HepG2 (cell line): ENCODE measurements around the gene ATP2B2. TPM values are rescaled to one million over a fixed set of nuclear protein-coding genes. Genes with fewer than 3 reads are reported as not detected.

ENCODE experiments used
- ATAC-seq: fragments of 200-7000 bp; cut with Tn5 transposase; 3 replicates; pipeline ENCODE4 v1.9.1; 2020; ENCODE audit warnings: mild to moderate bottlenecking, moderate library complexity
- BruUV-seq: library from RNA; stranded (reverse); fragments of 400-500 nt; replicated peaks from 2 replicates; lab custom pipeline; 2021; lab: Mats Ljungman, UMichigan
- CTCF ChIA-PET: fragments of 300-600 bp; formaldehyde crosslinking; extraction: SDS; loops from one replicate; lab custom pipeline; 2021; ENCODE audit warnings: low total read pairs, inconsistent platforms, low intra/inter-chr PET ratio; lab: Yijun Ruan, JAX
- POLR2A ChIA-PET: fragments of 350-600 bp; sonication (Branson Sonifier 250); formaldehyde crosslinking; loops from one replicate; lab custom pipeline; 2020; ENCODE audit warnings: antibody characterized with exemption, inconsistent platforms; lab: Yijun Ruan, JAX
- DNase-seq: peaks from one replicate; pipeline ENCODE4 v3.0.0-alpha.2; 2015; ENCODE audit warnings: low spot score
- FAIRE-seq: peaks from 3 replicates; lab custom pipeline; 2011; peaks lifted over from hg19 to GRCh38; lab: Jason Lieb, UNC
- H2AFZ ChIP-seq: one replicate; pipeline ENCODE4 v1.6.1; 2011; ENCODE audit warnings: low read length, inconsistent platforms
- H3K27ac ChIP-seq: fragments of 300-600 bp; 3 replicates; pipeline ENCODE4 v1.8.0; 2011; ENCODE audit warnings: mixed run types, mild to moderate bottlenecking, mixed read lengths, low read length, inconsistent platforms; ENCODE audit not compliant: insufficient read depth; ENCODE audit errors: extremely low read length
- H3K27me3 ChIP-seq, 2 experiments: fragments of 200-600 bp in 1 of 2; 2 replicates in 1 of 2; 3 replicates in 1 of 2; pipeline versions ENCODE4 v1.6.0 to v1.8.0; 2011; ENCODE audit warnings: low read length in 2 of 2, mild to moderate bottlenecking in 2 of 2, moderate library complexity in 2 of 2, inconsistent platforms in 1 of 2; ENCODE audit not compliant: insufficient read depth in 2 of 2, control insufficient read depth in 1 of 2
- H3K36me3 ChIP-seq, 2 experiments: fragments of 200-600 bp in 1 of 2; replicated peaks in 1 of 2; 2 replicates in 1 of 2; 3 replicates in 1 of 2; pipeline versions ENCODE4 v1.5.1 to v1.8.0; 2011; ENCODE audit warnings: low read length in 2 of 2, inconsistent platforms in 1 of 2; ENCODE audit not compliant: insufficient read depth in 2 of 2, control insufficient read depth in 1 of 2
- H3K4me1 ChIP-seq: 2 replicates; pipeline ENCODE4 v1.5.1; 2012; ENCODE audit warnings: low read length, inconsistent platforms; ENCODE audit not compliant: insufficient read depth
- H3K4me2 ChIP-seq: 2 replicates; pipeline ENCODE4 v1.6.0; 2011; ENCODE audit warnings: low read depth, low read length, inconsistent platforms
- H3K4me3 ChIP-seq, 3 experiments: fragments of 200-600 bp in 1 of 3; sonication (generic), shearing (Covaris generic) in 1 of 3; replicated peaks in 1 of 3; 2 replicates each; pipeline ENCODE4 v1.5.1; 2011 to 2016; ENCODE audit warnings: low read length in 3 of 3, inconsistent platforms in 2 of 3, low read depth in 2 of 3, mild to moderate bottlenecking in 2 of 3, control low read depth in 1 of 3, mixed read lengths in 1 of 3; ENCODE audit not compliant: insufficient read depth in 1 of 3
- H3K79me2 ChIP-seq: one replicate; pipeline ENCODE4 v1.6.1; 2011; ENCODE audit warnings: low read length, inconsistent platforms; ENCODE audit not compliant: insufficient read depth
- H3K9ac ChIP-seq: 2 replicates; pipeline ENCODE4 v1.6.0; 2011; ENCODE audit warnings: mild to moderate bottlenecking, low read depth, low read length, inconsistent platforms; ENCODE audit not compliant: insufficient read depth
- H3K9me3 ChIP-seq: 2 replicates; pipeline ENCODE4 v1.5.1; 2012; ENCODE audit warnings: mild to moderate bottlenecking, low read length
- H4K20me1 ChIP-seq: 2 replicates; pipeline ENCODE4 v1.6.0; 2011; ENCODE audit warnings: inconsistent platforms, mild to moderate bottlenecking, low read length, moderate library complexity; ENCODE audit not compliant: insufficient read depth
- CHD2 ChIP-seq: IDR thresholded peaks from 2 replicates; pipeline ENCODE4 v1.6.1; 2011; ENCODE audit warnings: low read depth, low read length, improper control_type of control experiment
- CREB1 ChIP-seq, 2 experiments: fragments of 450-650 bp in 1 of 2; IDR thresholded peaks; 2 replicates each; pipeline ENCODE4 v1.6.1; 2016 to 2017; ENCODE audit warnings: control low read depth in 1 of 2, mild to moderate bottlenecking in 1 of 2, missing compliant biosample characterization in 1 of 2, missing genetic modification characterization in 1 of 2
- EP300 ChIP-seq, 3 experiments: sonication (generic) in 1 of 3; formaldehyde crosslinking in 1 of 3; IDR thresholded peaks; 2 replicates each; pipeline versions ENCODE4 v1.5.1 to v1.6.1; 2011 to 2020; ENCODE audit warnings: low read depth in 2 of 3, low read length in 2 of 3, borderline replicate concordance in 1 of 3, improper control_type of control experiment in 1 of 3, mild to moderate bottlenecking in 1 of 3, missing genetic modification reagents in 1 of 3, moderate library complexity in 1 of 3
- FOSL2 ChIP-seq: sonication (generic); formaldehyde crosslinking; IDR thresholded peaks from 2 replicates; pipeline ENCODE4 v1.4.0; 2020; ENCODE audit warnings: missing genetic modification reagents
- POLR2G ChIP-seq: fragments of 200-400 bp; formaldehyde crosslinking; IDR thresholded peaks from 2 replicates; pipeline ENCODE4 v1.6.1; 2018; ENCODE audit warnings: mild to moderate bottlenecking, low read depth, low read length, moderate library complexity
- RBM22 ChIP-seq: fragments of 200-400 bp; formaldehyde crosslinking; optimal IDR thresholded peaks from 2 replicates; pipeline ENCODE3; 2017; ENCODE audit warnings: mild to moderate bottlenecking, low read length, moderate library complexity
- SAP130 ChIP-seq: IDR thresholded peaks from 2 replicates; pipeline ENCODE4 v1.6.1; 2016; ENCODE audit warnings: low read depth
- STAG1 ChIP-seq: sonication (generic); formaldehyde crosslinking; IDR thresholded peaks from 2 replicates; pipeline ENCODE4 v1.4.0; 2020; ENCODE audit warnings: missing genetic modification reagents
- WGBS: methylation state at CpG from one replicate; pipeline ENCODE4 v1.1.6; 2017; ENCODE audit warnings: low lambda C conversion rate; 5-methylcytosine and 5-hydroxymethylcytosine counted together
- in situ Hi-C: cut with HindIII; loops from 2 replicates; pipeline ENCODE4 v1.10.0; 2017; ENCODE audit warnings: low pct_unique_long_range_greater_than_20kb; ENCODE audit not compliant: extremely low pct_ligation_motif_present
- intact Hi-C: fragments of 100-400 bp; cut with micrococcal nuclease; formaldehyde crosslinking; loops from one replicate; pipeline ENCODE4 v1.10.0; 2022; ENCODE audit not compliant: unreplicated experiment
- polyA plus RNA-seq, 8 experiments: library from polyadenylated mRNA; depleted of rRNA in 3 of 8; stranded (reverse) in 7 of 8; unstranded in 1 of 8; fragments of >200 nt; fragmentation: Illumina TruSeq in 4 of 8; extraction: Trizol in 4 of 8; gene quantifications; 2 replicates each; pipeline versions ENCODE4 v1.2.1 to v1.2.3, GENCODE V29; 2011 to 2016; ENCODE audit warnings: low read depth in 4 of 8, missing spikeins in 1 of 8, mixed read lengths in 1 of 8; ENCODE audit not compliant: insufficient read depth in 1 of 8
- total RNA-seq, 5 experiments: library from RNA; depleted of rRNA; stranded (reverse); fragments of >200 nt; fragmentation: Illumina TruSeq; extraction: Trizol; gene quantifications; 2 replicates each; pipeline ENCODE4 v1.2.3, GENCODE V29; 2016; ENCODE audit warnings: low read depth in 1 of 5
- TF ChIP-seq, protein P1 (sequence below): sonication (generic); formaldehyde crosslinking; IDR thresholded peaks from 2 replicates; pipeline ENCODE4 v1.8.0; 2023; ENCODE audit warnings: mild to moderate bottlenecking, missing genetic modification reagents
- TF ChIP-seq, protein P2 (sequence below): sonication (generic); formaldehyde crosslinking; IDR thresholded peaks from 2 replicates; pipeline ENCODE4 v1.5.0; 2020; ENCODE audit warnings: mild to moderate bottlenecking, missing genetic modification reagents, moderate library complexity
- TF ChIP-seq, protein P3 (sequence below), 2 experiments: sonication (generic) in 1 of 2; formaldehyde crosslinking in 1 of 2; IDR thresholded peaks; 2 replicates each; pipeline versions ENCODE4 v1.4.0 to v1.6.1; 2018 to 2020; ENCODE audit warnings: missing genetic modification reagents in 2 of 2, borderline replicate concordance in 1 of 2, low read depth in 1 of 2, mild to moderate bottlenecking in 1 of 2, missing biosample characterization in 1 of 2

Gene ATP2B2
- total and polyA plus RNA-seq, 2 of the 13 experiments (the other 11 are each of a cell fraction or from before 2014, with no cell fraction given): 1.5 to 2.3 TPM

DNA sequence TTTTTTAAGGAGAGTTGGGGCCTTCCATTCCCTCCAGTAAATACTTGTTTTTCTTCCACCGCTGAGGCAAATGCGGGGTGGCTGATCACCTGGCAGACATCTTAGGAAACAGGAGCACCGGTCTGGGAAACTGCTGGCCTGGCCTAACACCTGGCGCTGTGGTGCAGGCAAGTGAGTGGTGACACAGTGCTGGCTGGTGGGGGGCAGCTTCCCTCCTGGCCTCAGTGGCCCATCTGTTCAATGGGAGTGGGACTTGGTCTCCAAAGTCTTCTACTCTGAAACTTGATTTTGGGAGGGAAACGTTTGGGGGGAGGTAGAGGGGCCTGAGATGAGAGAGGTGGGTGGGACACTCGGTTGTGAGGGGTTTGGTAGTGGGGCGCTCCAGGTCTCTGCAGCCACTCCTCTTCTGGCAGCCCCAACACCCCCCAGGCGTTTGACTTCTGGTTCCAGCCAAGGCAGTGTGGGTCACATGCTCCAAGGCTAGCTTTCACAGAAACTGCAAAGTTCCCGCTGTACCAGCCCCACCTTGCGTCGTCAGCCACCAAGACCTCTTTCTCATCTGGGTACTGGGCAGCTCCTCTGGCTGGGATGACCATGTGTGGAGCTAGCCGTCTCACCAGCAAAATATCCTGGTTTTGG, 217.3 kb downstream of the ATP2B2 start (continued):
- TF ChIP-seq CREB1 (IDR thresholded peaks at IDR 0.05): no peak
- TF ChIP-seq CREB1 (CRISPR knock-in tag; IDR thresholded peaks at IDR 0.05): no peak

DNA sequence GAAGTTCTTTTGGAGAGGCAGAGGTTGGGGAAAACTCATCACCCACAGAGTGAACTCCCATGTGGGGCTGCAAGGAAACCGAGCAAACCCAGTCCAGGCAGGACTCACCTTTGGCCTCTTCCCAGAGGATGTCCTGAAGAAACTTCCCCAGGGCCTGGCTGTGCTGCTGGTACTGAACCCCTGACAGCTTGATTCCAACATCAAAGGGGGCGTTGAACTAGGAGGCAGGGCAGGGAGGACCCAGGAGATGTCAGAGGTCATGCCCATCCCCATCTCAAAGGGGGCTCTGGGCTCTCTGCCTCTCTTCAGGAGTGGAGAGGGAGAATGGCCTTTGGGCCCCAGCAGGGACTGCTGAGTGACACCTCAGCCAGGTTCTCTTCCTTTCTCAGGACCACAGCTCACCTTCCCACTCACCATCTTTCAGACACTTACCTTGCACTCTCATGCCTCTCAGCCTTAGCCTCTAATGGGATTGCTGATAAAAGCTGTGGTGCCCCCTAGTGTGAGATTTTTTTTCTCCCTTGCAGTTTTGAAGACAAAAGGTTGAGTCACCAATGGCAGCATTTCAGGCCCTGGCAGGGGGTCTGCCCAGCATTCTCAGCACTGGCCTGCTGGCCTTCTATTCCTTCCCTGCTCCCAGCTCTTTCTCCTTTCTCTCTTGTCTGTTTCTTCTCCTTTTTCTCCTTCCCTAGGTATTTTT, 218.6 kb downstream of the ATP2B2 start:
- BruUV-seq: no TSS peak

More for the DNA sequence above, 218.6 kb downstream of the ATP2B2 start:
- H3K27me3 ChIP-seq: no peaks in the 10 kb centered on the region
- DNase-seq: peak; percentile 70
- CTCF ChIA-PET: no interaction called here
- no peak overlapping the region for H3K4me3 ChIP-seq
- in situ Hi-C loops: no loop called here
- H4K20me1 ChIP-seq: no peaks in the 10 kb centered on the region
- peaks cover 10% of the 10 kb centered on the region for H3K4me1 ChIP-seq
- no peaks in the 10 kb centered on the region for H3K79me2 ChIP-seq
- no peak overlapping the region for H2AFZ ChIP-seq
- TF ChIP-seq, protein P1, sequence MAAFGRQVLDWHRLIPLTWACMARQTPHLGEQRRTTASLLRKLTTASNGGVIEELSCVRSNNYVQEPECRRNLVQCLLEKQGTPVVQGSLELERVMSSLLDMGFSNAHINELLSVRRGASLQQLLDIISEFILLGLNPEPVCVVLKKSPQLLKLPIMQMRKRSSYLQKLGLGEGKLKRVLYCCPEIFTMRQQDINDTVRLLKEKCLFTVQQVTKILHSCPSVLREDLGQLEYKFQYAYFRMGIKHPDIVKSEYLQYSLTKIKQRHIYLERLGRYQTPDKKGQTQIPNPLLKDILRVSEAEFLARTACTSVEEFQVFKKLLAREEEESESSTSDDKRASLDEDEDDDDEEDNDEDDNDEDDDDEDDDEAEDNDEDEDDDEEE (CRISPR knock-in tag): 0 out of 2 replicates have a peak, but pooled peaks have one; percentile 29
- no peak for TF ChIP-seq EP300 (IDR thresholded peaks at IDR 0.05; ENCODE audit: low read depth in 2 of 2, low read length in 2 of 2)
- no peak for TF ChIP-seq EP300 (CRISPR knock-in tag; IDR thresholded peaks at IDR 0.05; ENCODE audit: borderline replicate concordance)
- TF ChIP-seq, protein P2, sequence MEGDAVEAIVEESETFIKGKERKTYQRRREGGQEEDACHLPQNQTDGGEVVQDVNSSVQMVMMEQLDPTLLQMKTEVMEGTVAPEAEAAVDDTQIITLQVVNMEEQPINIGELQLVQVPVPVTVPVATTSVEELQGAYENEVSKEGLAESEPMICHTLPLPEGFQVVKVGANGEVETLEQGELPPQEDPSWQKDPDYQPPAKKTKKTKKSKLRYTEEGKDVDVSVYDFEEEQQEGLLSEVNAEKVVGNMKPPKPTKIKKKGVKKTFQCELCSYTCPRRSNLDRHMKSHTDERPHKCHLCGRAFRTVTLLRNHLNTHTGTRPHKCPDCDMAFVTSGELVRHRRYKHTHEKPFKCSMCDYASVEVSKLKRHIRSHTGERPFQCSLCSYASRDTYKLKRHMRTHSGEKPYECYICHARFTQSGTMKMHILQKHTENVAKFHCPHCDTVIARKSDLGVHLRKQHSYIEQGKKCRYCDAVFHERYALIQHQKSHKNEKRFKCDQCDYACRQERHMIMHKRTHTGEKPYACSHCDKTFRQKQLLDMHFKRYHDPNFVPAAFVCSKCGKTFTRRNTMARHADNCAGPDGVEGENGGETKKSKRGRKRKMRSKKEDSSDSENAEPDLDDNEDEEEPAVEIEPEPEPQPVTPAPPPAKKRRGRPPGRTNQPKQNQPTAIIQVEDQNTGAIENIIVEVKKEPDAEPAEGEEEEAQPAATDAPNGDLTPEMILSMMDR (CRISPR knock-in tag): peak; percentile 73
- TF ChIP-seq POLR2G: peak; percentile 30; the same call in 1 of the 2 replicates
- TF ChIP-seq RBM22: peak; percentile 40
- peak; percentile 64 for TF ChIP-seq FOSL2 (CRISPR knock-in tag)
- TF ChIP-seq, protein P3, sequence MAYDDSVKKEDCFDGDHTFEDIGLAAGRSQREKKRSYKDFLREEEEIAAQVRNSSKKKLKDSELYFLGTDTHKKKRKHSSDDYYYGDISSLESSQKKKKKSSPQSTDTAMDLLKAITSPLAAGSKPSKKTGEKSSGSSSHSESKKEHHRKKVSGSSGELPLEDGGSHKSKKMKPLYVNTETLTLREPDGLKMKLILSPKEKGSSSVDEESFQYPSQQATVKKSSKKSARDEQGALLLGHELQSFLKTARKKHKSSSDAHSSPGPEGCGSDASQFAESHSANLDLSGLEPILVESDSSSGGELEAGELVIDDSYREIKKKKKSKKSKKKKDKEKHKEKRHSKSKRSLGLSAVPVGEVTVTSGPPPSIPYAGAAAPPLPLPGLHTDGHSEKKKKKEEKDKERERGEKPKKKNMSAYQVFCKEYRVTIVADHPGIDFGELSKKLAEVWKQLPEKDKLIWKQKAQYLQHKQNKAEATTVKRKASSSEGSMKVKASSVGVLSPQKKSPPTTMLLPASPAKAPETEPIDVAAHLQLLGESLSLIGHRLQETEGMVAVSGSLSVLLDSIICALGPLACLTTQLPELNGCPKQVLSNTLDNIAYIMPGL (CRISPR knock-in tag; IDR thresholded peaks at IDR 0.05; ENCODE audit: borderline replicate concordance in 1 of 2, low read depth in 1 of 2): 0 out of 4 replicates have a peak, but pooled peaks of 1 of the 2 experiments have one; percentile 27
- TF ChIP-seq STAG1 (CRISPR knock-in tag): peak; percentile 79
- TF ChIP-seq CHD2: no peak
- TF ChIP-seq SAP130: peak; percentile 27; the same call in 1 of the 2 replicates
- TF ChIP-seq, all 625 proteins: peak for 8
- H3K9ac ChIP-seq: no peak overlapping the region
- POLR2A ChIA-PET: interaction anchor here (2.2 kb wide), 1 partner anchor 37 kb away, joined by 6 read pairs; no protein-coding TSS in a partner anchor
- ATAC-seq: peak; percentile 49
- intact Hi-C loops: no loop called here
- no peak overlapping the region for H3K27ac ChIP-seq
- FAIRE-seq: peak; percentile 67
- H3K36me3 ChIP-seq: peaks cover 15 to 36% of the 10 kb centered on the region in 2 experiments; a peak in 4 of 5 replicates
- no peaks in the 10 kb centered on the region for H3K9me3 ChIP-seq
- 80% methylated on average over 1 of the region's 2 CpGs for WGBS
- no peak overlapping the region for H3K4me2 ChIP-seq
